ENCODE measurements around the gene ATXN1. TPM values are rescaled to one million over a fixed set of nuclear protein-coding genes. Genes with fewer than 3 reads are reported as not detected.

Gene ATXN1
- total RNA-seq, 1 experiment from 2014 or later, result 8.1 TPM

DNA sequence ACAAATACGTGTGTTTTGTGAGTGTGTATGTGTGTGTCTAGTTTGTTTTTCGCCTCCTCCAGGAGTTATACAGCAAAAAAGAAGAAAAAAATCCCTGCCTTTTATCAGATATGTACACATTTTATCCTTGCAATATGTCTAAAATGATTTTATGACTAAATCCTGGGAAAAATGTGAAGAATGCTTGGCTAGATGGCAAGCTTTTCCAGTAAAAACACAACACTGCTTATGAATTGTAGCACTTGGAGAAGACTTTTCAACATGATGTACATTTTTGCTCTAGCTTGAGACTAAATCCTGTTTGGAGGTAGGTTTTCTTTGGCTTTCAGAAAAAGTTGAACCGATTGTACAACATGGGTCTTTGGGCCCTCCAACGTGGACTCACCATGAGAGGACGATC is 362.7 kb downstream of the ATXN1 start:
- Mint-ChIP-seq H3K9me3 (peaks cover 10% of the 10 kb centered on the region), H3K4me1 (no peaks in the 10 kb centered on the region), H3K27me3 (ENCODE audit: low read depth) (no peaks in the 10 kb centered on the region), H3K27ac (no peak overlapping the region), H3K4me3 (no peak overlapping the region), H3K36me3 (no peaks in the 10 kb centered on the region)
- ChIA-PET POLR2A (no interaction called here), CTCF (no interaction called here)
- TF ChIP-seq JAZF1 (CRISPR knock-in tag; IDR thresholded peaks at IDR 0.05) (no peak), PRRX2 (CRISPR knock-in tag; IDR thresholded peaks at IDR 0.05) (no peak), CREB1 (CRISPR knock-in tag; IDR thresholded peaks at IDR 0.05) (no peak), TP53 (CRISPR knock-in tag; IDR thresholded peaks at IDR 0.05) (no peak), ZNF232 (CRISPR knock-in tag; IDR thresholded peaks at IDR 0.05) (no peak), NR3C1 (CRISPR knock-in tag; conservative IDR thresholded peaks at IDR 0.05; ENCODE audit: low read depth) (no peak), ELF4 (CRISPR knock-in tag; IDR thresholded peaks at IDR 0.05; ENCODE audit: low read depth) (no peak), ZNF416 (CRISPR knock-in tag; IDR thresholded peaks at IDR 0.05) (no peak)
- TF ChIP-seq, protein P1, sequence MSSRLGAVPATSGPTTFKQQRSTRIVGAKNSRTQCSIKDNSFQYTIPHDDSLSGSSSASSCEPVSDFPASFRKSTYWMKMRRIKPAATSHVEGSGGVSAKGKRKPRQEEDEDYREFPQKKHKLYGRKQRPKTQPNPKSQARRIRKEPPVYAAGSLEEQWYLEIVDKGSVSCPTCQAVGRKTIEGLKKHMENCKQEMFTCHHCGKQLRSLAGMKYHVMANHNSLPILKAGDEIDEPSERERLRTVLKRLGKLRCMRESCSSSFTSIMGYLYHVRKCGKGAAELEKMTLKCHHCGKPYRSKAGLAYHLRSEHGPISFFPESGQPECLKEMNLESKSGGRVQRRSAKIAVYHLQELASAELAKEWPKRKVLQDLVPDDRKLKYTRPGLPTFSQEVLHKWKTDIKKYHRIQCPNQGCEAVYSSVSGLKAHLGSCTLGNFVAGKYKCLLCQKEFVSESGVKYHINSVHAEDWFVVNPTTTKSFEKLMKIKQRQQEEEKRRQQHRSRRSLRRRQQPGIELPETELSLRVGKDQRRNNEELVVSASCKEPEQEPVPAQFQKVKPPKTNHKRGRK (CRISPR knock-in tag; IDR thresholded peaks at IDR 0.05; ENCODE audit: borderline replicate concordance), result no peak
- TF ChIP-seq, protein P2, sequence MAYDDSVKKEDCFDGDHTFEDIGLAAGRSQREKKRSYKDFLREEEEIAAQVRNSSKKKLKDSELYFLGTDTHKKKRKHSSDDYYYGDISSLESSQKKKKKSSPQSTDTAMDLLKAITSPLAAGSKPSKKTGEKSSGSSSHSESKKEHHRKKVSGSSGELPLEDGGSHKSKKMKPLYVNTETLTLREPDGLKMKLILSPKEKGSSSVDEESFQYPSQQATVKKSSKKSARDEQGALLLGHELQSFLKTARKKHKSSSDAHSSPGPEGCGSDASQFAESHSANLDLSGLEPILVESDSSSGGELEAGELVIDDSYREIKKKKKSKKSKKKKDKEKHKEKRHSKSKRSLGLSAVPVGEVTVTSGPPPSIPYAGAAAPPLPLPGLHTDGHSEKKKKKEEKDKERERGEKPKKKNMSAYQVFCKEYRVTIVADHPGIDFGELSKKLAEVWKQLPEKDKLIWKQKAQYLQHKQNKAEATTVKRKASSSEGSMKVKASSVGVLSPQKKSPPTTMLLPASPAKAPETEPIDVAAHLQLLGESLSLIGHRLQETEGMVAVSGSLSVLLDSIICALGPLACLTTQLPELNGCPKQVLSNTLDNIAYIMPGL (CRISPR knock-in tag; IDR thresholded peaks at IDR 0.05), result no peak
- TF ChIP-seq, protein P3, sequence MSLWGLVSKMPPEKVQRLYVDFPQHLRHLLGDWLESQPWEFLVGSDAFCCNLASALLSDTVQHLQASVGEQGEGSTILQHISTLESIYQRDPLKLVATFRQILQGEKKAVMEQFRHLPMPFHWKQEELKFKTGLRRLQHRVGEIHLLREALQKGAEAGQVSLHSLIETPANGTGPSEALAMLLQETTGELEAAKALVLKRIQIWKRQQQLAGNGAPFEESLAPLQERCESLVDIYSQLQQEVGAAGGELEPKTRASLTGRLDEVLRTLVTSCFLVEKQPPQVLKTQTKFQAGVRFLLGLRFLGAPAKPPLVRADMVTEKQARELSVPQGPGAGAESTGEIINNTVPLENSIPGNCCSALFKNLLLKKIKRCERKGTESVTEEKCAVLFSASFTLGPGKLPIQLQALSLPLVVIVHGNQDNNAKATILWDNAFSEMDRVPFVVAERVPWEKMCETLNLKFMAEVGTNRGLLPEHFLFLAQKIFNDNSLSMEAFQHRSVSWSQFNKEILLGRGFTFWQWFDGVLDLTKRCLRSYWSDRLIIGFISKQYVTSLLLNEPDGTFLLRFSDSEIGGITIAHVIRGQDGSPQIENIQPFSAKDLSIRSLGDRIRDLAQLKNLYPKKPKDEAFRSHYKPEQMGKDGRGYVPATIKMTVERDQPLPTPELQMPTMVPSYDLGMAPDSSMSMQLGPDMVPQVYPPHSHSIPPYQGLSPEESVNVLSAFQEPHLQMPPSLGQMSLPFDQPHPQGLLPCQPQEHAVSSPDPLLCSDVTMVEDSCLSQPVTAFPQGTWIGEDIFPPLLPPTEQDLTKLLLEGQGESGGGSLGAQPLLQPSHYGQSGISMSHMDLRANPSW (CRISPR knock-in tag; conservative IDR thresholded peaks at IDR 0.05; ENCODE audit: low read depth), result no peak
- TF ChIP-seq, protein P4, sequence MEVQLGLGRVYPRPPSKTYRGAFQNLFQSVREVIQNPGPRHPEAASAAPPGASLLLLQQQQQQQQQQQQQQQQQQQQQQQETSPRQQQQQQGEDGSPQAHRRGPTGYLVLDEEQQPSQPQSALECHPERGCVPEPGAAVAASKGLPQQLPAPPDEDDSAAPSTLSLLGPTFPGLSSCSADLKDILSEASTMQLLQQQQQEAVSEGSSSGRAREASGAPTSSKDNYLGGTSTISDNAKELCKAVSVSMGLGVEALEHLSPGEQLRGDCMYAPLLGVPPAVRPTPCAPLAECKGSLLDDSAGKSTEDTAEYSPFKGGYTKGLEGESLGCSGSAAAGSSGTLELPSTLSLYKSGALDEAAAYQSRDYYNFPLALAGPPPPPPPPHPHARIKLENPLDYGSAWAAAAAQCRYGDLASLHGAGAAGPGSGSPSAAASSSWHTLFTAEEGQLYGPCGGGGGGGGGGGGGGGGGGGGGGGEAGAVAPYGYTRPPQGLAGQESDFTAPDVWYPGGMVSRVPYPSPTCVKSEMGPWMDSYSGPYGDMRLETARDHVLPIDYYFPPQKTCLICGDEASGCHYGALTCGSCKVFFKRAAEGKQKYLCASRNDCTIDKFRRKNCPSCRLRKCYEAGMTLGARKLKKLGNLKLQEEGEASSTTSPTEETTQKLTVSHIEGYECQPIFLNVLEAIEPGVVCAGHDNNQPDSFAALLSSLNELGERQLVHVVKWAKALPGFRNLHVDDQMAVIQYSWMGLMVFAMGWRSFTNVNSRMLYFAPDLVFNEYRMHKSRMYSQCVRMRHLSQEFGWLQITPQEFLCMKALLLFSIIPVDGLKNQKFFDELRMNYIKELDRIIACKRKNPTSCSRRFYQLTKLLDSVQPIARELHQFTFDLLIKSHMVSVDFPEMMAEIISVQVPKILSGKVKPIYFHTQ (CRISPR knock-in tag; IDR thresholded peaks at IDR 0.05), result no peak
- no peak for ATAC-seq
- no peak for DNase-seq (ENCODE audit: low spot score)

DNA sequence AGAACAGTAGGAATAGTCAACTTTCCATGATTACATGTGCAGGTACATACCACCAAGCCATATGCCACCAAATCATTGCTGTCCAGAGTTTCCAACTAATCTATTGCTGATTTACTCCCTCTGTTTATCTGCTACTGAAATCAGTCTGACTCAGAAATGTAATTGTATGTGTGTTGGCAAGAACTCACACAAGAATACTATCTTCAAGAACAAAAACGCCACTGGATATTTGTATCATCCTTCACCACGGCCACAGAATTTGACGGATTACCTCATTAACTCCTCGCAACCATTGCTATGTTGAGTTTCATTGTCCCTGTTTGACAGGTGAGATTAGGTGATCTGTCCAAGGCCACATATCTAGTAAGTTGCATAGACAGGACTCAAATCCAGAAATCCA is 363.6 kb downstream of the ATXN1 start:
- peaks cover 10% of the 10 kb centered on the region for H3K9me3 Mint-ChIP-seq
- H3K4me1 Mint-ChIP-seq, result no peaks in the 10 kb centered on the region
- TF ChIP-seq TEAD4 (CRISPR knock-in tag; IDR thresholded peaks at IDR 0.05), result no peak
- TF ChIP-seq NR3C1 (CRISPR knock-in tag; conservative IDR thresholded peaks at IDR 0.05; ENCODE audit: low read depth), result no peak
- no peak for TF ChIP-seq SMAD4 (CRISPR knock-in tag; IDR thresholded peaks at IDR 0.05)
- no peak for TF ChIP-seq CREB1 (CRISPR knock-in tag; IDR thresholded peaks at IDR 0.05)
- TF ChIP-seq, protein P3 (CRISPR knock-in tag; conservative IDR thresholded peaks at IDR 0.05; ENCODE audit: low read depth), result no peak
- TF ChIP-seq GTF2I (CRISPR knock-in tag; conservative IDR thresholded peaks at IDR 0.05), result no peak
- ATAC-seq, result no peak
- no peak overlapping the region for H3K4me3 Mint-ChIP-seq
- DNase-seq (ENCODE audit: low spot score), result no peak
- POLR2A ChIA-PET, result no interaction called here
- H3K36me3 Mint-ChIP-seq, result no peaks in the 10 kb centered on the region
- CTCF ChIA-PET, result no interaction called here
- H3K27ac Mint-ChIP-seq, result no peak overlapping the region
- no peaks in the 10 kb centered on the region for H3K27me3 Mint-ChIP-seq (ENCODE audit: low read depth)

All from WTC11 (cell line).